ENCODE data around the gene SMIM44.

GRCh38 chr19:3462991-3463713 lies 20.1 kb downstream of the SMIM44 start:
- TF ChIP-seq CTCF (IDR thresholded peaks at IDR 0.05; ENCODE audit: low read length): no peak
- TF ChIP-seq EZH2 (IDR thresholded peaks at IDR 0.05; ENCODE audit: borderline replicate concordance, low read length): no peak

Data from OCI-LY1 (cell line).